GM19463 (cell line): ENCODE results near the gene SNX15.
"Not testable (repeated sequence)": the region's sequence is repeated elsewhere in the genome, so short reads cannot be mapped to it uniquely, and the experiment has no call there.

Experiments
- ATAC-seq: cut with Tn5 transposase; IDR thresholded peaks from one replicate; pipeline ENCODE4 v1.9.1; 2021; ENCODE audit warnings: mild to moderate bottlenecking, moderate library complexity; ENCODE audit not compliant: unreplicated experiment

The SNX15 gene

GRCh38 chr11:65027213-65028067 lies at the start of gene SNX15:
TSS of gene SNX15 (plus strand) at chr11:65027439. CDS start at chr11:65027538, 99 bp downstream.
- peak; percentile 81 for ATAC-seq

GRCh38 chr11:64983339-64983738 lies 43.9 kb upstream of the SNX15 start:
- not testable (repeated sequence) for ATAC-seq

- no peak for ATAC-seq
Observed at GRCh38 chr11:64987998-64988854, 39.0 kb upstream of the SNX15 start.

DNA sequence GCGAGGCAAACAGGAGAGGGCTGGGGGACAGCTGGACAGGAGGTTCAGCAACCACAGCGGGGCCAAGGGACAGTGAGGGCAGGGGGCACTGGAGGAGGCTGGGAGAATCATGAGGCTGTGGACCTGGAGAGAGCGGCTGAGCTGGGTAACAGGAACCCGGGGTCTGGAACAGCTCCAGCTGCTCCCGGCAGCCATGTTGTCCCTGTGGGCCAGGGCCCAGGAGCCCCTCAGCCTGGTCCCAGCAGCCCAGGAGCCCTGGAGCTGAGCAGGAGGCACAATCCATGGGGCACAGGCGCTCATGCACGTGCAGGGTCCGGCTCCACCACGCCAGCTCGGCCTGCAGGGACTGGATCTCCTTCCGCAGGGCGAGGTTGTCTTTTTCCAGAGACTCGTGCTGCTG lies 37.8 kb upstream of the SNX15 start:
- no peak for ATAC-seq

- no peak for ATAC-seq
Observed at GRCh38 chr11:64990222-64990923, 36.9 kb upstream of the SNX15 start.

- no peak for ATAC-seq
Observed at GRCh38 chr11:64994318-64994717, 32.9 kb upstream of the SNX15 start.

GRCh38 chr11:64996327-64996709 lies 30.9 kb upstream of the SNX15 start:
- ATAC-seq: no peak

- ATAC-seq: no peak
Observed at GRCh38 chr11:64996710-64997380, 30.4 kb upstream of the SNX15 start, which contains the start of gene BATF2. TSS of gene BATF2 (minus strand) at chr11:64996971. CDS start at chr11:64996914, 57 bp downstream.

DNA sequence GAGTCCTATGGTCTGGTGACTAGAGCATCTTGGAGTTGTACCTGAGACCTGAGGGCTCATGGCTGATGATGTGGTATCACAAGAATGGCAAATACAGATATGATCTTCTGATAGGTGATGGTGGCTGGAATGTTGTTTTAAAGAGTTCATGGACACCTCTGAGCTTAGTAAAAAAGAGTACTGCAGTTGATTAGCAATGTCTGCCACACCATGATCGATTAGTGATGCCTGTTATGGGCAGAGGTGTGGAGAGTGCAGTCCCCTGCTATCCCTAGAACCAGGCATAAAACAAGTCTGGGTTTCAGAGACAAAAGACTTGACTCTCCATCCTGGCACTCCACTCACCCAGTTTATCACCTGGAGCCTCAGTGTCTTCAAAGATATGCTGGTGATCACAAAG lies 29.1 kb upstream of the SNX15 start:
- no peak for ATAC-seq

- no peak for ATAC-seq
Observed at GRCh38 chr11:64998690-64999431, 28.4 kb upstream of the SNX15 start.

- no peak for ATAC-seq
Observed at GRCh38 chr11:64999478-64999877, 27.8 kb upstream of the SNX15 start.

GRCh38 chr11:65002706-65003105 lies 24.5 kb upstream of the SNX15 start:
- no peak for ATAC-seq

- ATAC-seq: no peak
Observed at GRCh38 chr11:65003282-65003681, 24.0 kb upstream of the SNX15 start.

DNA sequence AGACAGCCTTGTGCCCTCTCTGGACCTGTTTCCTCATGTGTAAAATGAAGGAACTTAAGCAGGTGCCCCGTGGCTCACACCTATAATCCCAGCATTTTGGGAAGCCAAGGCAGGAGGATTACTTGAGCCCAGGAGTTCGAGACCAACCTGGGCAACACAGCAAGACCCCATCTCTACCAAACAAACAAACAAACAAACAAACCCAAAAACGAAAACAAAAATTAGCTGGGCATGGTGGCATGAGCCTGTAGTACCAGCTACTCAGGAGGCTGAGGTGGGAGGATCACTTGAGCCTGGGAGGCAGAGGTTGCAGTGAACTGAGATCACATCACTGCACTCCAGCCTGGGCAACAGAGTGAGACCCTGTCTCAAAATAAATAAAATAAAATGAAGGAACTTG lies 23.3 kb upstream of the SNX15 start:
- ATAC-seq: not testable (repeated sequence)

- no peak for ATAC-seq
Observed at GRCh38 chr11:65008016-65008415, 19.2 kb upstream of the SNX15 start.

DNA sequence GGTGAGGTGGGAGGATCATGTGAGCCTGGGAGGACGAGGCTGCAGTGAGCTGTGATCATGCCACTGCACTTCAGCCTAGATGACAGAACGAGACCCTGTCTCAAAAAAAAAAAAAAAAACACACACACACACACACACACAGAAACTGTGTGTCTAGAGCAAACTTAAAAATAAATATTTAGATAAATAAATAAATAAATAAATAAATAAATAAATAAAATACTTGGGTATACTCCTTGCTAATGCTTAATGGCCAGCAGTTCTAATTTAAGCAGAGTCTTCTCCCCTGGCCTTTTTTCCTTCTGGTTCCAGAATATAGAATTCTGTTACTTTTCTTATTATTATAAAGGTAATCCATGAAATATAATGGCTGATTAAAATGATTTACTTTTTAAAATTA lies 18.4 kb upstream of the SNX15 start:
- ATAC-seq: no peak

- peak; percentile 64 for ATAC-seq
Observed at GRCh38 chr11:65013130-65013887, 13.9 kb upstream of the SNX15 start.

DNA sequence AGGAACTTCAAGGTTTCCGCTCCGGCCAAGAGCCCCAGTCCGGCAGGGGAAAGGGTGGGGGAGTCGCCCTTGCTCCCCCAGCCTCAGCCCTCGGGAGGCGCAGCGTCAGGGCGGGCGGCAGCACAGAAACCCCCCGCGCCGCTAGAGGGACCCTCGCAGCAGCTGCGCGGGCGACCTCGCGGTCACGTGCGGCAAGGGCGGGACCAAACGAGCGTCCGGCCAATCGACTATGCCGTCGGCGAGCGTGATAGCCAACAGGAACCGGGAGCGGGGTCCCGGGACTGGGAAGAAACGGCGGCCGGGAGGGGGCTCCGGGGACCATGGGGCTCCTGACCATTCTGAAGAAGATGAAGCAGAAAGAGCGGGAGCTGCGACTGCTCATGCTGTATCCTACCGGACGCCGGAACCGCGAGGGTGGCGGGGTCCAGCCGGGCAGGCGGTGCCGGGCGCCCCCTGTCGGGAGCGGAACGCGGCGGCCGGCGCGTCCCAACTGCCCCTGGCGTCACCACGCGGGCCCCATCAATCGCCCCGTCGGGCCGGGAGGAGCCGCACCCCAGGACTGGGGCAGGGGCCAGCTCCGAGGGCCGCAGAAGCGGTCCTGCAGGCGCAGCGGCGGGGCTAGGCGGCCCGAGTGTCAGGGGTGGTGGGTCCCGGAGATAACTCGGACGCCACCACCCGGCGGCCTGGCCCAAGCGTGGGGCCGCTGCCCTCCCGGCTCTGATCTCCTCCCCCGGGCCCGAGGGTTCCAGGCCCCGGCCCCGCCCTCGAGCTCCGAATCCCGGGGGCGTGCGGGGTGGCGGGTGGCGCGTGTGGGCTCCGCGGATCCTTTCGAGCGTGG lies 13.1 kb upstream of the SNX15 start, which contains the start of gene ARL2:
ARL2 (plus strand) TSS at position 273 of the 838 bp plus-strand sequence; CDS start at position 321, 48 bp downstream.
- peak; percentile 82 for ATAC-seq
